Spleen (tissue), 13 donors: Measurements from ENCODE around the gene TXNDC2. TPM values are rescaled to one million over a fixed set of nuclear protein-coding genes. Genes with fewer than 3 reads are reported as not detected.
A peak's percentile ranks its signal among the peaks of the same experiment; 100 is the strongest.

Source experiments
- DNase-seq: peaks from one replicate; pipeline ENCODE4 v3.0.0-alpha.2; 2020
- H3K27ac ChIP-seq, 8 donors: fragments of 200-600 bp; sonication (generic) in 7 of 8; 1 replicate in 4 of 8; 2 replicates in 4 of 8; pipeline versions ENCODE4 v1.5.0 to v1.8.0; 2016 to 2021; ENCODE audit warnings: inconsistent platforms in 4 of 8, mild to moderate bottlenecking in 4 of 8, moderate library complexity in 1 of 8
- H3K27me3 ChIP-seq, 7 donors: fragments of 200-600 bp; sonication (generic) in 6 of 7; replicated peaks in 1 of 7; 1 replicate in 4 of 7; 2 replicates in 3 of 7; pipeline versions ENCODE4 v1.5.0 to v1.8.0; 2016 to 2021; ENCODE audit warnings: inconsistent platforms in 3 of 7, mild to moderate bottlenecking in 1 of 7
- H3K36me3 ChIP-seq, 6 donors: fragments of 200-600 bp; sonication (generic) in 5 of 6; 1 replicate in 4 of 6; 2 replicates in 2 of 6; pipeline versions ENCODE4 v1.5.0 to v1.8.0; 2016 to 2021; ENCODE audit warnings: inconsistent platforms in 2 of 6
- H3K4me1 ChIP-seq, 6 donors: fragments of 200-600 bp; sonication (generic) in 5 of 6; 1 replicate in 3 of 6; 2 replicates in 3 of 6; pipeline versions ENCODE4 v1.5.0 to v1.8.0; 2016 to 2021; ENCODE audit warnings: inconsistent platforms in 3 of 6
- H3K4me3 ChIP-seq, 8 donors: fragments of 200-600 bp; sonication (generic) in 7 of 8; 1 replicate in 4 of 8; 2 replicates in 4 of 8; pipeline versions ENCODE4 v1.5.0 to v1.8.0; 2016 to 2021; ENCODE audit warnings: inconsistent platforms in 4 of 8, mild to moderate bottlenecking in 4 of 8, moderate library complexity in 2 of 8
- H3K9me3 ChIP-seq, 8 donors: fragments of 200-600 bp; sonication (generic) in 7 of 8; 1 replicate in 4 of 8; 2 replicates in 4 of 8; pipeline versions ENCODE4 v1.5.0 to v1.8.0; 2016 to 2021; ENCODE audit warnings: inconsistent platforms in 4 of 8
- POLR2A ChIP-seq, 3 donors: fragments of 450-650 bp; IDR thresholded peaks; one replicate each; pipeline ENCODE4 v1.5.1; 2017; ENCODE audit warnings: antibody characterized with exemption in 3 of 3, mild to moderate bottlenecking in 1 of 3
- POLR2AphosphoS5 ChIP-seq, 3 donors: sonication (generic); formaldehyde crosslinking; IDR thresholded peaks; one replicate each; pipeline ENCODE4 v1.5.1; 2017; ENCODE audit warnings: antibody characterized with exemption in 3 of 3
- WGBS, 5 donors: extraction: QIAGEN DNeasy Blood & Tissue Kit in 3 of 5; methylation state at CpG; one replicate each; pipeline versions ENCODE4 v1.1.5 to v1.1.7; 2013 to 2018; 5-methylcytosine and 5-hydroxymethylcytosine counted together
- intact Hi-C: fragments of 100-400 bp; cut with DNase I; formaldehyde crosslinking; loops from one replicate; pipeline ENCODE4 v1.15.0; 2023; ENCODE audit warnings: low total_unique reads
- long read RNA-seq, 2 donors: transcript quantifications; one replicate each; lab custom pipeline, GENCODE V29; 2026
- polyA plus RNA-seq, 3 donors: library from polyadenylated mRNA; stranded (reverse); fragments of 200-250 nt; gene quantifications; one replicate each; pipeline ENCODE4 v1.2.1, GENCODE V29; 2013
- total RNA-seq, 7 donors: library from RNA; depleted of rRNA in 3 of 7; stranded (reverse); fragments of >200 nt in 3 of 7; fragmentation: NEBNext Ultra II Directional in 4 of 7; extraction: Animal tissue kit (Norgen Biotek cat#: 25700) in 4 of 7; gene quantifications; one replicate each; pipeline versions ENCODE4 v1.1.0 to v1.2.1, GENCODE V29; 2016 to 2021
- TF ChIP-seq, protein P1 (sequence below), 11 experiments: fragments of 200-600 bp in 7 of 11; fragments of 450-650 bp in 4 of 11; sonication (generic) in 4 of 11; IDR thresholded peaks in 8 of 11; conservative IDR thresholded peaks in 3 of 11; 1 replicate in 7 of 11; 2 replicates in 4 of 11; pipeline versions ENCODE4 v1.4.0 to v1.8.0; 2016 to 2021; ENCODE audit warnings: antibody characterized with exemption in 11 of 11, inconsistent platforms in 4 of 11, mild to moderate bottlenecking in 1 of 11
- donor health status: healthy with polysubstance abuse.
- donor health status: DM: no; HTN: no; CAD: no; lungs with moderate emphysema.
- donor health status: DM: no; HTN: no; CAD: no.
- donor health status: Bipolar disorder and iron deficiency.
- donor health status: healthy.
- donor health status: DM: no; HTN: no; CAD: no.
- donor health status: DM: yes; HTN: yes; CAD: no.

The TXNDC2 gene
- total RNA-seq = under 1 TPM in 5 of 7 donors, not detected in 2; 0.37 to 0.93 (median 0.43) TPM
- under 1 TPM in 1 of 3 donors, not detected in 2; 0.03 TPM for polyA plus RNA-seq
- long read RNA-seq, donor 1 = 0 reads
- long read RNA-seq, donor 2 = 0 reads

DNA sequence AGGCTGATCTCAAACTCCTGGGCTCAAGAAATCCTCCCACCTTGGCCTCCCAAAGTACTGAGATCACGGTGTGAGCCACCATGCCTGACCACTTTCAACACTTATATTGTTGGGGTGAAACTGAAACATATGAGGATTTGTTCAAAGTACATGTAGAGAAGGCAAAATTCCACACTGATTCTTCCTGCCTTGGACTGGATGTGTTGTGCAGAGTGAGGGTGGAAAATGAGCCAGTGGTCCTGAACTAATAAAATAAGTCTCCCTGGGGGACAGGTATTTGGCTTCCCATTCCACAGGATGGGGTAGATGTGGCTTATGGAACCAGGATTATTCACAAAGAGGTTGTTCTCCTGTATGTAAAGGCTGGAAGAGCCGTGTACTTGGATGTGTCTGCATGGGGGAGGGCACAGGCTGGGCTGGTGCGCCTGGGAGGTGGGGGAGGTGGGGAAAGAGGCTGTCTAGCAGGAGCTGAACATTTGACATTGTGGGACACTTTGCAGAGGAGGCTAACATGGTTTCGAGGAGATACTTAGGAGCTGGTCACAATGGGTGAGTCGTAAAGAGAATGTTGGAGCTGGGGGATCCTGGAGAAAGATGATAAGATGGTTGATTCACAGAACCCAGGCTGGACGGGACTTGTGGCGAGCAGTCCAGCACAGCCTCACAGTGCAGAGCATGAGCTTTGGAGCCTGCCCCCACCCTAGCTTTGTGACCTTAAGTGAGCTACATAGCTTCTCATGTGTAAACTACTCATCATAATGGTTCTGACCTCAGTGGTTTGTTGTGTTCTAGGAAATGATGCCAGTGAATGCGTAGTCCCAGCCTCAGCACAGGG lies at the start of gene TXNDC2:
TXNDC2 (plus strand) TSS at position 804 of the 835 bp plus-strand sequence. CDS start 708 bp downstream, outside the sequence.
- H3K9me3 ChIP-seq = no peaks in the 10 kb centered on the region
- intact Hi-C loops = no loop called here
- no peaks in the 10 kb centered on the region for H3K27me3 ChIP-seq
- no peak within 1 kb of the TSS for H3K4me3 ChIP-seq
- no peak within 1 kb of the TSS for H3K27ac ChIP-seq
- H3K36me3 ChIP-seq = no peaks in the 10 kb centered on the region
- 87 to 92% (median 89%) methylated on average over 8 of the region's 8 CpGs for WGBS, 5 donors
- no peak for DNase-seq
- H3K4me1 ChIP-seq = no peaks in the 10 kb centered on the region
- TF ChIP-seq POLR2A (IDR thresholded peaks at IDR 0.05) = no peak
- no peak for TF ChIP-seq POLR2AphosphoS5 (IDR thresholded peaks at IDR 0.05)
- TF ChIP-seq, protein P1, sequence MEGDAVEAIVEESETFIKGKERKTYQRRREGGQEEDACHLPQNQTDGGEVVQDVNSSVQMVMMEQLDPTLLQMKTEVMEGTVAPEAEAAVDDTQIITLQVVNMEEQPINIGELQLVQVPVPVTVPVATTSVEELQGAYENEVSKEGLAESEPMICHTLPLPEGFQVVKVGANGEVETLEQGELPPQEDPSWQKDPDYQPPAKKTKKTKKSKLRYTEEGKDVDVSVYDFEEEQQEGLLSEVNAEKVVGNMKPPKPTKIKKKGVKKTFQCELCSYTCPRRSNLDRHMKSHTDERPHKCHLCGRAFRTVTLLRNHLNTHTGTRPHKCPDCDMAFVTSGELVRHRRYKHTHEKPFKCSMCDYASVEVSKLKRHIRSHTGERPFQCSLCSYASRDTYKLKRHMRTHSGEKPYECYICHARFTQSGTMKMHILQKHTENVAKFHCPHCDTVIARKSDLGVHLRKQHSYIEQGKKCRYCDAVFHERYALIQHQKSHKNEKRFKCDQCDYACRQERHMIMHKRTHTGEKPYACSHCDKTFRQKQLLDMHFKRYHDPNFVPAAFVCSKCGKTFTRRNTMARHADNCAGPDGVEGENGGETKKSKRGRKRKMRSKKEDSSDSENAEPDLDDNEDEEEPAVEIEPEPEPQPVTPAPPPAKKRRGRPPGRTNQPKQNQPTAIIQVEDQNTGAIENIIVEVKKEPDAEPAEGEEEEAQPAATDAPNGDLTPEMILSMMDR (IDR thresholded peaks at IDR 0.05 in 8 of 11, conservative IDR thresholded peaks at IDR 0.05 in 3 of 11) = no peak

DNA sequence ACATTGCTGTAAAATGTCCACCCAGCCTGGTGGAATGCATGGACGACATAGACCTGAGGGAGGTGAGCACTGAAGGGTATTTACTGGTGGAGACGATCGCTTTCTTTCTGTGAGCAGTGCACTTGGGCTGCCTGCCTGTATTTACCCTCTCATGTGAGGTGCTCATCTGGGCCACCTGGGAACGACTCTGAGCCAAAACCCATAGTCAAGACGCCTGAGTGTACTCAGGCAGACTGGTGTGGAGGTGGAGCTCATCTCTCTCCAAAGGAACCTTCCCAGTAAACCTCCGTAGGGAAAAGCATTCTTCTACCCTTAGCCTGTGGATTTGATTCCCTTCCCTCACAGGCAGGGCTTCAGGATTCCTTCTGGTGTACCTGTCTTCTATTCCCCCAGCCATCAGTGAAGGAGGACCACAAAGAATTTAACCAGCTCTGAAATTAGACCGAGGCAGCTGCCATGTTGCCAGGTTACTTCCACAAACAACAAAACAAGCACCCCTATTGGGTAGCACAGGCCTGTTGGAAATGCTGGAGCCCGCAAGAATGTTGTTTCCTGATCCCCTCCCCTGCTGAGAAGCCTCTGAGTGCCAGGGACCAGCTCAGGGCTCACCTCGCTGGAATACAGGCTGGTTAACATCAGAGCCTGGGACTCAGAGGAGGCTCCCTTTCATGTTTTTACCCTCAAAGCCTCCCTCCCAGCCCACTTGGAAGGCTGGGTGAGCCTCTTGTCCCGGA lies 47.5 kb upstream of the TXNDC2 start:
- WGBS, 5 donors = 76 to 86% (median 81%) methylated on average over 10 of the region's 10 CpGs
- intact Hi-C loops = no loop called here
- Histone ChIP-seq H3K36me3 (peaks cover 0 to 53% (median 0%) of the 10 kb centered on the region in 6 donors), H3K27me3 (no peaks in the 10 kb centered on the region), H3K4me3 (no peak overlapping the region), H3K9me3 (no peaks in the 10 kb centered on the region), H3K27ac (peak overlapping the region in 1 of 8 donors; percentile 42), H3K4me1 (no peaks in the 10 kb centered on the region)
- TF ChIP-seq, protein P1 (IDR thresholded peaks at IDR 0.05 in 8 of 11, conservative IDR thresholded peaks at IDR 0.05 in 3 of 11) = no peak
- DNase-seq = no peak

DNA sequence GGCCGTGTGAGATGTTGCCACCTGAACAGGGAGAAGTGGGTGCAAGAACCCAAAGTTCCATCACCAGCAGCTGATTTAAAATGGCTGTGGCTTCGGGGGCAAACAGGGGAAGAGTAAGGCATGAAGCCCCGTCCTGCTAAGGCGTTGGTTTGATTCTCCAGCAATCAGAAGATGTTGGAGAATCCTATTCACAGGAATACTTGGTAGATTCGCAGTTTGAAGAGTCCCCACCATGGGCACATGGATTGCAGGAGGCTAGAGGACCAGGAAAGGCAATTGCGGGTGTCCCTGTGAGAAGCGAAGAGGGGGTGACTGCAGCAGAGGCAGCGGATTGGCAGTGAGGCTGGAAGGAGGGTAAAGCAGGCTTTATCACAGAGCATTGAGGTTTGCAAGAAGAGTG lies 46.6 kb upstream of the TXNDC2 start:
- WGBS, 5 donors = 90 to 94% (median 93%) methylated on average over 8 of the region's 8 CpGs
- intact Hi-C loops = no loop called here
- H3K4me3 ChIP-seq = no peak overlapping the region
- no peak overlapping the region for H3K27ac ChIP-seq
- H3K4me1 ChIP-seq = peaks cover 0 to 7% (median 0%) of the 10 kb centered on the region in 6 donors
- H3K27me3 ChIP-seq = no peaks in the 10 kb centered on the region
- TF ChIP-seq POLR2AphosphoS5 (IDR thresholded peaks at IDR 0.05) (no peak), POLR2A (IDR thresholded peaks at IDR 0.05) (no peak)
- TF ChIP-seq, protein P1 (IDR thresholded peaks at IDR 0.05 in 8 of 11, conservative IDR thresholded peaks at IDR 0.05 in 3 of 11) = no peak
- DNase-seq = no peak
- H3K36me3 ChIP-seq = peaks cover 0 to 59% (median 0%) of the 10 kb centered on the region in 6 donors
- no peaks in the 10 kb centered on the region for H3K9me3 ChIP-seq

DNA sequence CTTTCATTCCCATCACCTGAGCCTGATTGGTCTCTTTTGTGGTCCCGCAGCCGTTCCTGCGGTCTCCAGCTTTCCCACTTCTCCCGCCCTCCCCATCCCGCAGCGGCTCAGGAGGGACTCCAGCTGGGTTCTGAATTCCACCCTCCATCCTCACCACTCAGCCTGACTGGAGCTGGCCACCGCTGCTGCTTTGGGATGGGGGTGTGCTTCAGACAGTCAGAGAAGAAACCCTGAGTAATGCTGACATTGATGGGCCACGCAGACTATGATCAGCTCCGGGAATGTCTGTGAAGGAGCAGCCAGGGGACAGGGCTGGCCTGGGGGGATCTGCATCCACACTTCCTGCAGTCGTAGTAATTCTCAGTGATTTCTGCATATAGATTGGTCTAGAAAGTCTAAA lies 45.9 kb upstream of the TXNDC2 start:
- Histone ChIP-seq H3K9me3 (no peaks in the 10 kb centered on the region), H3K4me1 (peaks cover 0 to 7% (median 2%) of the 10 kb centered on the region in 6 donors), H3K27ac (no peak overlapping the region), H3K4me3 (no peak overlapping the region), H3K36me3 (peaks cover 0 to 66% (median 0%) of the 10 kb centered on the region in 6 donors), H3K27me3 (no peaks in the 10 kb centered on the region)
- intact Hi-C loops = no loop called here
- TF ChIP-seq, protein P1 (IDR thresholded peaks at IDR 0.05 in 8 of 11, conservative IDR thresholded peaks at IDR 0.05 in 3 of 11) = no peak
- TF ChIP-seq POLR2AphosphoS5 (IDR thresholded peaks at IDR 0.05) = no peak
- no peak for TF ChIP-seq POLR2A (IDR thresholded peaks at IDR 0.05)
- WGBS, 5 donors = 83 to 91% (median 90%) methylated on average over 10 of the region's 10 CpGs
- no peak for DNase-seq
